Measurements from ENCODE around the gene PLCH2.

The PLCH2 gene

GRCh38 chr1:2502210-2502609 lies 26.1 kb downstream of the PLCH2 start:
- no peak for DNase-seq

GRCh38 chr1:2502661-2503553 lies 26.8 kb downstream of the PLCH2 start:
- no peak for DNase-seq

- DNase-seq: no peak
Observed at GRCh38 chr1:2503554-2504224, 27.6 kb downstream of the PLCH2 start.

- no peak for DNase-seq
Observed at GRCh38 chr1:2504225-2504948, 28.3 kb downstream of the PLCH2 start.

- DNase-seq: no peak
Observed at GRCh38 chr1:2504949-2505272, 28.8 kb downstream of the PLCH2 start.

- DNase-seq: no peak
Observed at GRCh38 chr1:2505461-2505994, 29.4 kb downstream of the PLCH2 start.

- no peak for DNase-seq
Observed at GRCh38 chr1:2506007-2506860, 30.1 kb downstream of the PLCH2 start.

GRCh38 chr1:2506901-2507565 lies 30.9 kb downstream of the PLCH2 start:
- DNase-seq: no peak

- DNase-seq: no peak
Observed at GRCh38 chr1:2507744-2508155, 31.7 kb downstream of the PLCH2 start.

- no peak for DNase-seq
Observed at GRCh38 chr1:2508180-2508579, 32.1 kb downstream of the PLCH2 start.

GRCh38 chr1:2508751-2509150 lies 32.7 kb downstream of the PLCH2 start:
- DNase-seq: no peak

GRCh38 chr1:2509589-2509988 lies 33.5 kb downstream of the PLCH2 start:
- DNase-seq: no peak

GRCh38 chr1:2510366-2511155 lies 34.5 kb downstream of the PLCH2 start:
- DNase-seq: no peak

- DNase-seq: no peak
Observed at GRCh38 chr1:2512862-2513421, 36.9 kb downstream of the PLCH2 start.

- DNase-seq: no peak
Observed at GRCh38 chr1:2513939-2514652, 38.0 kb downstream of the PLCH2 start.

- DNase-seq: no peak
Observed at GRCh38 chr1:2514863-2515762, 39.0 kb downstream of the PLCH2 start.

GRCh38 chr1:2515763-2516080 lies 39.6 kb downstream of the PLCH2 start:
- DNase-seq: no peak

GRCh38 chr1:2516124-2516523 lies 40.0 kb downstream of the PLCH2 start:
- no peak for DNase-seq

GRCh38 chr1:2516946-2517345 lies 40.9 kb downstream of the PLCH2 start:
- DNase-seq: no peak

Data from NCI-H146 (cell line).